PC-3 (cell line): ENCODE data around the gene RALY. TPM values are rescaled to one million over a fixed set of nuclear protein-coding genes. Genes with fewer than 3 reads are reported as not detected.

Experiments used
- ATAC-seq: fragments of 200-7000 bp; cut with Tn5 transposase; 2 replicates; pipeline ENCODE4 v1.9.1; 2020; ENCODE audit warnings: mild to moderate bottlenecking, moderate library complexity
- BruUV-seq: library from RNA; stranded (reverse); fragments of 400-500 nt; replicated peaks from 2 replicates; lab custom pipeline; 2021; lab: Mats Ljungman, UMichigan
- CTCF ChIA-PET: fragments of 300-600 bp; sonication (Branson Sonifier 250); formaldehyde crosslinking; loops from one replicate; lab custom pipeline; 2022; ENCODE audit warnings: antibody characterized with exemption; lab: Charles Lee
- POLR2A ChIA-PET: fragments of 300-600 bp; sonication (Branson Sonifier 250); formaldehyde crosslinking; loops from one replicate; lab custom pipeline; 2022; ENCODE audit warnings: antibody characterized with exemption; ENCODE audit not compliant: unreplicated experiment; lab: Charles Lee
- DNase-seq: peaks from one replicate; pipeline ENCODE4 v3.0.0-alpha.2; 2015
- H2AFZ ChIP-seq: fragments of 300-600 bp; sonication (generic); 2 replicates; pipeline ENCODE4 v1.6.0; 2016; ENCODE audit warnings: antibody characterized with exemption, low read length
- H3F3A ChIP-seq: fragments of 300-600 bp; sonication (generic); one replicate; pipeline ENCODE4 v1.6.0; 2017; ENCODE audit warnings: antibody characterized with exemption, low read length, control low read depth, mild to moderate bottlenecking; ENCODE audit not compliant: unreplicated experiment
- H3K27ac ChIP-seq: fragments of 300-600 bp; sonication (generic); 2 replicates; pipeline ENCODE4 v1.5.1; 2016; ENCODE audit warnings: mild to moderate bottlenecking, low read length
- H3K27me3 ChIP-seq: fragments of 300-600 bp; sonication (generic); 2 replicates; pipeline ENCODE4 v1.6.1; 2016; ENCODE audit warnings: low read length, mixed read lengths
- H3K36me3 ChIP-seq: fragments of 300-600 bp; sonication (generic); 2 replicates; pipeline ENCODE4 v1.6.1; 2016; ENCODE audit warnings: low read depth, mixed run types, low read length, mixed read lengths
- H3K4me1 ChIP-seq: fragments of 300-600 bp; sonication (generic); 2 replicates; pipeline ENCODE4 v1.5.1; 2016; ENCODE audit warnings: low read length; ENCODE audit not compliant: insufficient read depth
- H3K4me2 ChIP-seq: fragments of 300-600 bp; sonication (generic); 2 replicates; pipeline ENCODE4 v1.6.0; 2016; ENCODE audit warnings: low read length
- H3K4me3 ChIP-seq: fragments of 300-600 bp; sonication (generic); 2 replicates; pipeline ENCODE4 v1.5.1; 2016; ENCODE audit warnings: mild to moderate bottlenecking, low read length, mixed read lengths
- H3K79me2 ChIP-seq: fragments of 300-600 bp; sonication (generic); 2 replicates; pipeline ENCODE4 v1.6.1; 2017; ENCODE audit warnings: low read length, mixed read lengths
- H3K9ac ChIP-seq: fragments of 300-600 bp; sonication (generic); 2 replicates; pipeline ENCODE4 v1.6.0; 2016; ENCODE audit warnings: mild to moderate bottlenecking, low read length
- H3K9me2 ChIP-seq: fragments of 300-600 bp; sonication (generic); replicated peaks from 2 replicates; pipeline ENCODE4 v1.6.1; 2016; ENCODE audit warnings: mixed run types, low read length, mixed read lengths
- H3K9me3 ChIP-seq: fragments of 300-600 bp; sonication (generic); 2 replicates; pipeline ENCODE4 v1.6.1; 2016; ENCODE audit warnings: low read length, mixed read lengths
- H4K20me1 ChIP-seq: fragments of 300-600 bp; sonication (generic); 2 replicates; pipeline ENCODE4 v1.6.1; 2016; ENCODE audit warnings: low read length, mixed read lengths
- EZH2 ChIP-seq: fragments of 300-600 bp; sonication (generic); IDR thresholded peaks from one replicate; pipeline ENCODE4 v1.6.1; 2017; ENCODE audit warnings: antibody characterized with exemption, mild to moderate bottlenecking, low read length; ENCODE audit not compliant: unreplicated experiment
- EZH2phosphoT487 ChIP-seq: fragments of 300-600 bp; sonication (generic); IDR thresholded peaks from 2 replicates; pipeline ENCODE4 v1.6.1; 2018; ENCODE audit warnings: mild to moderate bottlenecking, antibody characterized with exemption, low read length, borderline replicate concordance
- intact Hi-C: fragments of 100-400 bp; cut with micrococcal nuclease; formaldehyde crosslinking; loops from 2 replicates; pipeline ENCODE4 v1.9.0; 2023
- total RNA-seq: library from RNA; depleted of rRNA; stranded (reverse); fragments of >200 nt; gene quantifications from 2 replicates; pipeline ENCODE4 v1.2.3, GENCODE V29; 2014
- TF ChIP-seq, protein P1 (sequence below): fragments of 300-600 bp; sonication (generic); conservative IDR thresholded peaks from 2 replicates; pipeline ENCODE4 v1.5.1; 2017; ENCODE audit warnings: antibody characterized with exemption, low read depth, mild to moderate bottlenecking, low read length

The RALY gene
- total RNA-seq, 1 experiment from 2014 or later = 160 TPM

DNA sequence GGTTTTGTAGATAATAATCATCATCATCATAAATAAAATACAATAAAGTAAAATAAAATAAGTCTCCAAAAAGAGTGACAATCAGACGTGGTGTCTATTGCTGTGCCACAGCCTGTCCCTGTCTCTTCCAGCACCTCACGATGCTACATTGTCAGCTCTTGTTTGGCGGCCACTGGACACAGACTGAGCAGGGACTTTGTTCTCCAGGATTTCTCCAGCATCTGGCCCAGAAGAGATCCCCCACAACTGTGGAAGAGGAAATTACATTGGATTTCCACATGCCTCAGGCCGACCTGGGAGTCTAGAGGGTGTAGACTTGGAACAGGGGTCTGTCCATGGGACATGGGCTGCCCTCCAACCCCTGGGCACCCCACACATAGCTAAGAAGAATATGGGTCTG is 39.2 kb upstream of the RALY start:
- Histone ChIP-seq H3K4me1 (no peaks in the 10 kb centered on the region), H3K9me3 (no peaks in the 10 kb centered on the region), H3K4me3 (no peak overlapping the region), H3K9me2 (no peaks in the 10 kb centered on the region), H3K27me3 (peaks cover 10% of the 10 kb centered on the region; the same call in 1 of the 2 replicates), H3K27ac (no peak overlapping the region), H3K36me3 (no peaks in the 10 kb centered on the region), H3K9ac (no peak overlapping the region), H2AFZ (no peak overlapping the region), H3K79me2 (no peaks in the 10 kb centered on the region), H3F3A (no peaks in the 10 kb centered on the region), H3K4me2 (no peak overlapping the region), H4K20me1 (no peaks in the 10 kb centered on the region)
- intact Hi-C loops = no loop called here
- ChIA-PET POLR2A (no interaction called here), CTCF (no interaction called here)
- ATAC-seq (no peak), DNase-seq (no peak)
- no TSS peak for BruUV-seq
- TF ChIP-seq, protein P1, sequence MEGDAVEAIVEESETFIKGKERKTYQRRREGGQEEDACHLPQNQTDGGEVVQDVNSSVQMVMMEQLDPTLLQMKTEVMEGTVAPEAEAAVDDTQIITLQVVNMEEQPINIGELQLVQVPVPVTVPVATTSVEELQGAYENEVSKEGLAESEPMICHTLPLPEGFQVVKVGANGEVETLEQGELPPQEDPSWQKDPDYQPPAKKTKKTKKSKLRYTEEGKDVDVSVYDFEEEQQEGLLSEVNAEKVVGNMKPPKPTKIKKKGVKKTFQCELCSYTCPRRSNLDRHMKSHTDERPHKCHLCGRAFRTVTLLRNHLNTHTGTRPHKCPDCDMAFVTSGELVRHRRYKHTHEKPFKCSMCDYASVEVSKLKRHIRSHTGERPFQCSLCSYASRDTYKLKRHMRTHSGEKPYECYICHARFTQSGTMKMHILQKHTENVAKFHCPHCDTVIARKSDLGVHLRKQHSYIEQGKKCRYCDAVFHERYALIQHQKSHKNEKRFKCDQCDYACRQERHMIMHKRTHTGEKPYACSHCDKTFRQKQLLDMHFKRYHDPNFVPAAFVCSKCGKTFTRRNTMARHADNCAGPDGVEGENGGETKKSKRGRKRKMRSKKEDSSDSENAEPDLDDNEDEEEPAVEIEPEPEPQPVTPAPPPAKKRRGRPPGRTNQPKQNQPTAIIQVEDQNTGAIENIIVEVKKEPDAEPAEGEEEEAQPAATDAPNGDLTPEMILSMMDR = no peak
- TF ChIP-seq EZH2phosphoT487 (no peak), EZH2 (no peak)

DNA sequence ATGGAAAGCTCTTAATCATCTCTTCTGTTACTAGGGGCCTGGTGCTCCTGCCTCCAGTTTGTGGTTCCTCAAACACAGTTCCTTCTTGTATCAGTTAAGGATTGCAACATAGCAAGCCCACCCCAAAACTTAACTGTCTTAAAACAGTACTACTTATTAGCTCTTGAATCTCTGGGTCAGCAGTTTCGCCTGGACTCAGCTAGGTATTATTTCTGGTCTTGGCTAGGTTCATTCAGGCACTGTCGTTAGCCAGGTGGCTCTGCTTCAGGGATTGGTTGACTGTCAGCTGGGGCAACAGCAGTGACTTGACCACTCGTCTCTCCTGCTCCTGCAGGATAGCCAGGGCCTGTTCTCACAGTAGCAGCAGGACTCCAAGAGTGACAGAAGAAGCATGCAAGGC is 30.0 kb upstream of the RALY start:
- H3K79me2 ChIP-seq = no peaks in the 10 kb centered on the region
- no peaks in the 10 kb centered on the region for H3K9me2 ChIP-seq
- H3K36me3 ChIP-seq = no peaks in the 10 kb centered on the region
- intact Hi-C loops = no loop called here
- no peaks in the 10 kb centered on the region for H4K20me1 ChIP-seq
- TF ChIP-seq, protein P1 = no peak
- TF ChIP-seq EZH2 (no peak), EZH2phosphoT487 (no peak)
- H3K4me1 ChIP-seq = no peaks in the 10 kb centered on the region
- H3K9ac ChIP-seq = no peak overlapping the region
- no peaks in the 10 kb centered on the region for H3F3A ChIP-seq
- H3K27ac ChIP-seq = no peak overlapping the region
- no peaks in the 10 kb centered on the region for H3K27me3 ChIP-seq
- BruUV-seq = no TSS peak
- no peak overlapping the region for H3K4me2 ChIP-seq
- ChIA-PET CTCF (no interaction called here), POLR2A (no interaction called here)
- DNase-seq (no peak), ATAC-seq (no peak)
- H2AFZ ChIP-seq = no peak overlapping the region
- H3K4me3 ChIP-seq = no peak overlapping the region
- no peaks in the 10 kb centered on the region for H3K9me3 ChIP-seq

DNA sequence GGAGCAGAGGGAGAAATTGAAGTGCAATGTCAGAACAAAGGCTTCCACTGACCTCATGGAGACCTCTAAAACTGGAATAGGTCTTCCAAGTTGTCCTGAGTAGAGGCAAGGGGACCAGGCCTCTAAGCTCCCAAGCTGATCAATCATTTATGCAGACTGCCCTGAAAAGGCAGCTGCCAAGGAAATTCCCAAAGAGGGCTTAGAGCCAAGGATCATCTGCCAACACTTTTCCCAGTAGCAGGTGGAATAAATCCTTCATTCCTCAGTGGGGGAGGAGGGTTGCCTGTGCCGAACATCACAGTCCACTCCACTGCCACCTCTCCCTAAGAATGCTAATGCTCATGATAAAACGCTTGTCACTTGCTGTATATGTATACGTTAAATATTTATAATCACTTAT is 29.3 kb upstream of the RALY start:
- Histone ChIP-seq H3K27ac (no peak overlapping the region), H3K4me2 (no peak overlapping the region), H3K4me3 (no peak overlapping the region), H2AFZ (no peak overlapping the region), H3K27me3 (no peaks in the 10 kb centered on the region), H3K9me2 (no peaks in the 10 kb centered on the region), H3F3A (no peaks in the 10 kb centered on the region), H4K20me1 (no peaks in the 10 kb centered on the region), H3K79me2 (no peaks in the 10 kb centered on the region), H3K9me3 (no peaks in the 10 kb centered on the region), H3K4me1 (no peaks in the 10 kb centered on the region), H3K36me3 (no peaks in the 10 kb centered on the region), H3K9ac (no peak overlapping the region)
- POLR2A ChIA-PET = no interaction called here
- DNase-seq (no peak), ATAC-seq (no peak)
- TF ChIP-seq EZH2 (no peak), EZH2phosphoT487 (no peak)
- TF ChIP-seq, protein P1 = no peak
- CTCF ChIA-PET = no interaction called here
- intact Hi-C loops = no loop called here
- no TSS peak for BruUV-seq
